HG03457 (cell line): ENCODE measurements around the gene OR5L2.
"Not testable (repeated sequence)": the region's sequence is repeated elsewhere in the genome, so short reads cannot be mapped to it uniquely, and the experiment has no call there.

Source experiments
- ATAC-seq: cut with Tn5 transposase; IDR thresholded peaks from one replicate; pipeline ENCODE4 v1.9.1; 2021; ENCODE audit warnings: moderate number of reproducible peaks; ENCODE audit not compliant: unreplicated experiment

OR5L2 gene

DNA sequence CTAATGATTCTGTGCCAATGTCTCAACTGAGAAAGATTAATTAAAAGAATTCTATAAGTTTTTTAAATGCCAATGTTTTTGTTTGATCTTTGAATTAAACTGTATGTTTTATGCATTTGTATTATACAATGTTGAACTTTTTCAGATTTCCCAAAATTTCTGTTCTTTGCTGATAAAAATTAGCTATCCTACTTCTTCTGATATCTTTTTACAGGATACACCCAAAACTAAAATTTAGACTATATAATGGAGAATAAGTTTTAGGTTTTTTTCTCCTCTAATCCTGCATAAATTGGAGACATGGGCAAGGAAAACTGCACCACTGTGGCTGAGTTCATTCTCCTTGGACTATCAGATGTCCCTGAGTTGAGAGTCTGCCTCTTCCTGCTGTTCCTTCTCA lies at the start of gene OR5L2:
Gene OR5L2, plus strand, starts transcription at position 301 of the 400 bp plus-strand sequence. Its CDS starts 0 bp downstream, at position 301.
- ATAC-seq = no peak

DNA sequence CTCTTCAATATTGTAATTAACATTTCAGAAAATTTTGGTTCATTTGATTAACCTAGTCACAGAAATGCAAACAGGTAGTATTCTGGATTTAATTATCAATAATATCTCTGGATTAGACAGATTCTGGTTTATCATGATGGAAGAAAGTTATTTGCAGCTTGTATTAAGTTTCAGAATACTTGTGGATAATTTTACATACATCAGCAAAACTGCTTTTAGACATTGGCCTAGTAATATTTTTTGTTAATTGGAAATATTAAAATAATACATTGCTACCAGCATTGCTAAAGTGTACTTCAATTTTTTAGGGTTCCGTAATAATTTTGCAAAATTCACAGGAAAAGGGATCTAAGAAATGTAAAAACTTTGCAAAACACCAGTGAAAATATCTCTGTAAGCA lies 35.4 kb upstream of the OR5L2 start:
- no peak for ATAC-seq

DNA sequence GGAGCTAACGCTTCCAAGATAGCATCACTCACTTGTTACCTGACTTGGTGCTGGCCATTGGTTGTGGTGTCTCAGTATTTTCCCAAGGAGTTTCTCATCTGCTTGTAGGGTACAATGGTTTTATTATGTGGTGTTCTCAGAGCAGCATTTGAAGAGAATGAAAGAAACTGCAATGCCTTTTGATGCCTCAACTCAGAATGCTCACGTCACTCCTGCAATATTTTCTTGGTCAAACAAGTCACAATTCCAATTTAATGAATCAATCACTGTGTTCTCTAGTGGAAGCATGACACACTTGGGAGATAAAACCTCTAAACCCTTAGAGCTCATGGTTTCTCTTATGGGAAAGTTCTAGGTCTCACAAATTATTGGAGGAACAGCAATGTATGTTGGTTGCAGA lies 33.7 kb upstream of the OR5L2 start:
- no peak for ATAC-seq

DNA sequence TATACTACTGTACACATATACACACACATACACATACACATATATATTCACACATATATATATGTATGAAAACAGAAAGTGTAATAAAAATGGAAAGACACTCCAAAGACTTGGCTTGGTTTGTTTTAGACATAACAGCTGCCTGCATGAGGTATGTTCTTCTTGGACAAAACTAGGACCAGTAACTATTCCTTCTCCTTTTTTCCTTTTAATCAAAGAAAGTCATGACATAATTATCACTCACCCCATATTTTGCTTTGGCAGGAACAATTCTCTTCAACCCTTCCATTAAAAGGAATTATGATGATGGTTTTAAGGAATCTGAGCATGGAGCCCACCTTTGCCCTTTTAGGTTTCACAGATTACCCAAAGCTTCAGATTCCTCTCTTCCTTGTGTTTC lies 31.8 kb upstream of the OR5L2 start, which contains the start of gene OR5D14:
Gene OR5D14, plus strand, starts transcription at position 301 of the 400 bp plus-strand sequence. Its CDS starts 0 bp downstream, at position 301.
- no peak for ATAC-seq

DNA sequence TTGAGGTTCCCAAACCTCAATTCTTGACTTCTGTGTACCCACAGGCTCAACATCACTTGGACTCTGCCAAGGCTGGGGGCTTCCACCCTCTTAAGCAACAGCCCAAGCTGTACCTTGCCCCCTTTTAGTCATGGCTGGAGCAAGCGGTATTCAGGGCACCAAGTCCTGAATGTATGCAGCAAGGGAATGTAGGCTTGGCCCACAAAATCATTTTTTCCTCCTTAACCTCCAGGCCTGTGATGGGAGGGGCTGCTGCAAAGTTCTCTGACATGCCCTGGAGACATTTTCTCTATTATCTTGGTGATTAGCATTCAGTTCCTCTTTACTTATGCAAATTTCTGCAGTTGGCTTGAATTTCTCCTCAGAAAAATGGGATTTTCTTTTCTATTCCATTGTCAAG lies 20.8 kb upstream of the OR5L2 start:
- no peak for ATAC-seq

DNA sequence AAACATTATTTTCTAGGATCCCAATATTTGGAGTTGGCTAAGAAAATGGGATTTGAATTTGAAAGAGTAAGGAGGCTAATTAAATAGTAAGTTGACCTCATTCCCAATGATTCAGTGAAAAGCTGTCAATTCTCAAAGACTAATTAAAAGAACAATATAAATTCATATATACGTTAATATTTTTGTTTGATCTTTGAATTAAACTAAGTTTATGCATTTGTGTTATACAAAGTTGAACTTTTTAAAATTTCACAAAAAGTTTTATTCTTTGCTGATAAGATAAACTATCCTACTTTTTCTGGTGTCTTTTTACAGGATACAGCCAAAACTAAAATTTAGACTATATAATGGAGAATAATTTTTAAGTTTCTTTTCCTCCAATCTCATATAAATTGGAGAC lies 16.0 kb upstream of the OR5L2 start, which contains the start of gene OR5L1:
Gene OR5L1, plus strand, starts transcription at position 301 of the 400 bp plus-strand sequence. CDS start 100 bp downstream, outside the sequence.
- ATAC-seq = no peak

DNA sequence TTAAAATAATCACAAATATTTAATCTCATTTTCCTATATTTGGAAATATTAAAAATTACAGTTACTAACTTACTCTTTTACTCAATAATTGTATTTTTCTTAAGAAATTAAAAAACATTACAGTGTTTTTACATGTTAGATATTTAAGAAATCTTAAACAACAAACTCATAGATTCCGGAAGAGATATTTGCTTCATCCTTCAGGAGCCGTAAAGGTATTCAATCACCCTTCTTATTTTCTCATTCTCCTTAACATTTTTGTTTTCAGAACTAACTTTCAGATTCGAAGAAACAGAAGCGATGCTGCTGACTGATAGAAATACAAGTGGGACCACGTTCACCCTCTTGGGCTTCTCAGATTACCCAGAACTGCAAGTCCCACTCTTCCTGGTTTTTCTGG lies 7.7 kb upstream of the OR5L2 start, which contains the start of gene OR5D18:
Gene OR5D18, plus strand, starts transcription at position 301 of the 400 bp plus-strand sequence. Its CDS starts 0 bp downstream, at position 301.
- ATAC-seq = no peak

DNA sequence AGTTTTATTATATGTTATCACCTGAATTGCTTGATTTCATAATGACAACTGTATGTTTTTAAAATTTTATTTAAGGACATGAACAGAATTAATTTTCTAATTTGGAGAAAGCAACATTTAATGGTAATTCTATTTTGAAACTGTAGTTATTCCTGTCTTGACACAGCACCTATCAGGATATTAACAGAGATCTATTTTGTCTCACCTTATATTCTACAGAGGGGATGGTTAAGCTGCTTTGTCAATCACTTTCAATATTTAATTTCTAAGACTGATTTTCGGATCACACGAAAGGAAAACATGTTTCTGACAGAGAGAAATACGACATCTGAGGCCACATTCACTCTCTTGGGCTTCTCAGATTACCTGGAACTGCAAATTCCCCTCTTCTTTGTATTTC lies 11.4 kb downstream of the OR5L2 start, which contains the start of gene OR5D16:
Gene OR5D16, plus strand, starts transcription at position 301 of the 400 bp plus-strand sequence. Its CDS starts 0 bp downstream, at position 301.
- ATAC-seq = no peak

DNA sequence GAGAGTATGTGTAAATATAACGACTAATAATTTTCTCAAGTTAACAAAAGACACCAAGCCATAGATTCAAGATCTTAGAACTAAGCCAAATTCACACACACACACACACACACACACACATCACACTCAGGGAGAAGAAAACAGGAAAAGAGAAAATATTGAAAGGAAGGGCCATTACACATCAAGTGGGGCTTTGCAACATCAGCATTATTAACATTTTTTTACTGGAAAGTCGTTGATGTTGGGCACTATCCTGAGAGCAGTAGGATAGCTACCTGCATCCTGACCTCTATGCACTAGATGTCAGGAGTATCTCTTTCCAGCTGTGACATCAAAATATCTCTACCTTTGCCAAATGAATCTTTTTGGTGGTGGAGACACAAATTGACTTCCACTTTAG lies 20.4 kb downstream of the OR5L2 start:
- no peak for ATAC-seq

DNA sequence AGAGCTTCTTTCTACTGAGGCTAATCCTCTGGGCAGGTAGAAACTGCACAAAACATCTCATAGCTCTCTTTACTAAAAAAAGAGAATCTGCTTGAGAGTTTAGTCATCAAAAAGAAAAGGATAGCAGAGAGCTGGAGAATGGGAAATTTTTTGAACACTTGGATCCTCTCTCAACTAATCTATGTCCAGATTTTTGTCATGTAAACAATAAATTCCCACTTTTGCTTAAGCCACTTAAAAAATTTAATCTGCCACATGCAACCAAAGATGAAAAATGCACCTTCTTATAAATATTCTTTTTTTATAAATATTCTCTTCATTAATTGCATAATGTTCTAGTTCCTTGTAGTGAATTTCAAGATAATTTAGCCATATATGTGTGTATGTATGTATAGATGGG lies 22.0 kb downstream of the OR5L2 start:
- ATAC-seq = no peak

DNA sequence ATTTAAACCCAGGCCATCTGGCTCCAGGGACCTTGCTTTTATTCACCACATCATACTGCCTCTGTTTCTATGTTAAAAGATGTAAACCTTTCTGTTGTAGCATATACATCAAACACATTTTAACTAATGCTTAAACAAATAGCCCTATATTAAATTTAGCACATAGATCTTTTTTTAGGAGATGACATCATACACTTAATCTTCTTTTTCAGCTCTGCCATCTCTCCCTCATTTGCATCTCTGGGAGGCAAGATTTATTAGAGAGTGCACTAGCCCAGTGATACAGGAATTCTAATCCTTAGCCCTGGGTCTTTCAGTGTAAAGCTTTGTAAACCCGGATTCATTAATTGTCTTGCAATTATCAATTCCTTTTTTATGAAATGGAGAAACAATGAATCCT lies 25.1 kb downstream of the OR5L2 start:
- no peak for ATAC-seq

DNA sequence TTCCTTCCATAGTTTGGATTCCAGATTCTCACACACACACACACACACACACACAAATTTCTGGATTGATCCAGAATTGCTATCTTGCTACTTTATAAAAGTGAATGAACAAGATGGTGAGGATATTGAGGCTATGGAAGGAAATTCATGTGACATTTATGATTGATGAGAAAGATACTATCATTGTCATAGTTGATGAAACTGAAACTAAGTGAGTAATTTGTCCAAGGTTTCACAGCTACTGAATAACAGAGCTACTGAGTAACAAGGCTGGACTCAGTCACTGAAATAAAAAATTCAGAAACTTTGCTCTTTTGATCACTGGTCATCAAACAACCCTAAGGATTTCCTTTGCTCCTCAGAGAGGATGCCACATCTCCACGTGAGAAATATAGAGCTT lies 27.7 kb downstream of the OR5L2 start:
- ATAC-seq = no peak

DNA sequence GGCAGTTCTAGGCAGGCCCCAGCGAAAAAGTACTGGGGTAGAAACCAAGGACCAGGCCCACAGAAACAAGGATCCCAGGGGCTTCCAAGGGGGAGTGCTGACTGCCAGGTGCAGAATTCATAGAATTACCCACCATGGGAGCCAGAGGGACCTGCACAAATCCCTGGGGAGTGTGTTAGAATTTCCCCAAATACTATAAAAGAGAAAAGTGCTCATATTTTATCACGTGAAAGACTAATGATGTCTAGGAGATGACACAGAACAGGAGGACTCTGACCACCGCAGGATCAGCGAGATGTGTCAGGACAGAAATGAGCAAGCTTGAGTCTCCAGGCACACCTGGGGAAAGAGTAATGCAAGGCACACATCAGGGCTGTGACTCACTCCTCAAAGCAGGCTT lies 40.3 kb downstream of the OR5L2 start:
- not testable (repeated sequence) for ATAC-seq

DNA sequence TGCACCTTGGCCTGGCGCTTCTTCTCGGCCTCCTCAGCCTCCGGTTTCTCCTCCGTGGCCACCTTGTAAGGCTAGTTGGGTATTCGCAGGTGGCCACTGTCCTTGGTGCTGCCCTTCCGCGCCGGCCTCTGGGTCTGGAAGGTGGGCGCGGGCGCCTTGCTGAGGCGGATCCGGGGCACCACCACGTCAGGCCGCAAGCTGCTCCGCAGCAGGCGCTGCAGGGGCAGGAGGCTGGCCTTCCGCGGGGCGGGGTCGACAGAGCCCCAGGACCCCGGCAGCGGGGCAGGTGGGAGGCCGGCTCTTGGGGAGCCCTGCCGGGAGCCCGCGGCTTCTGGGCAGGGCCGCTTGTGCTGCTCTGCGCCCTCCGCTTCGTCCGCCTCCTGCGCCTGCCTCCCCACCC lies 45.7 kb downstream of the OR5L2 start:
- ATAC-seq = not testable (repeated sequence)

DNA sequence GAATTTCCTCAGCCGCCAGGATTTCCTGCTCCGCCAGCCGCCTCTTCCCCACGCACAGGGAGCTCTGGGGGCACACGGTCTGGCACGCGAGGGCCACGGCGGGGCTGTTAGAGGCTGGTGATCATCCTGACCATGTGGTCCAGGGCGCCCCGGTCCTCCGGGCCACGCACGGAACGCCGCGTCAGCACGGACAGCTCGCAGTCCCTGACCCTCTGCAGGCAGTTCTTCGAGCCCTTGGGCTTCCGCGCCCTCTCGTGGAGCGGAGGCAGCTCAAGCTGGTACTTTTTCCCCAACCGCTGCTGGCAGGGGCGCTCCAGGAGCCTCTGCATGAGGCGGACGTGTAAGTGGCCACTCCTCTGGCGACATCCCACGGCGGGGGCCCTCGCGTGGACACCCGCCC lies 46.1 kb downstream of the OR5L2 start:
- not testable (repeated sequence) for ATAC-seq
